ENCODE results near the gene ZNF175.

The ZNF175 gene

GRCh38 chr19:51589511-51589910 lies 18.4 kb downstream of the ZNF175 start:
- DNase-seq (ENCODE audit: low read depth) = no peak

GRCh38 chr19:51590441-51590840 lies 19.4 kb downstream of the ZNF175 start:
- no peak for DNase-seq (ENCODE audit: low read depth)

- no peak for DNase-seq (ENCODE audit: low read depth)
Observed at GRCh38 chr19:51592521-51592920, 21.4 kb downstream of the ZNF175 start.

GRCh38 chr19:51593138-51593890 lies 22.2 kb downstream of the ZNF175 start:
- DNase-seq (ENCODE audit: low read depth) = no peak

GRCh38 chr19:51593969-51594773 lies 23.1 kb downstream of the ZNF175 start:
- peak; percentile 94 for DNase-seq (ENCODE audit: low read depth)

GRCh38 chr19:51594774-51595109 lies 23.7 kb downstream of the ZNF175 start:
- no peak for DNase-seq (ENCODE audit: low read depth)

- no peak for DNase-seq (ENCODE audit: low read depth)
Observed at GRCh38 chr19:51595190-51596175, 24.4 kb downstream of the ZNF175 start.

- no peak for DNase-seq (ENCODE audit: low read depth)
Observed at GRCh38 chr19:51598159-51598915, 27.3 kb downstream of the ZNF175 start.

GRCh38 chr19:51599084-51599483 lies 28.0 kb downstream of the ZNF175 start:
- DNase-seq (ENCODE audit: low read depth) = no peak

GRCh38 chr19:51600940-51601580 lies 30.0 kb downstream of the ZNF175 start:
- DNase-seq (ENCODE audit: low read depth) = no peak

GRCh38 chr19:51602189-51602854 lies 31.2 kb downstream of the ZNF175 start:
- DNase-seq (ENCODE audit: low read depth) = no peak

- peak; percentile 33 for DNase-seq (ENCODE audit: low read depth)
Observed at GRCh38 chr19:51607077-51607476, 36.0 kb downstream of the ZNF175 start.

GRCh38 chr19:51607920-51608562 lies 37.0 kb downstream of the ZNF175 start:
- peak; percentile 58 for DNase-seq (ENCODE audit: low read depth)

GRCh38 chr19:51610576-51610975 lies 39.5 kb downstream of the ZNF175 start:
- no peak for DNase-seq (ENCODE audit: low read depth)

GRCh38 chr19:51614789-51615188 lies 43.7 kb downstream of the ZNF175 start:
- no peak for DNase-seq (ENCODE audit: low read depth)

GRCh38 chr19:51615991-51616390 lies 44.9 kb downstream of the ZNF175 start:
- no peak for DNase-seq (ENCODE audit: low read depth)

GRCh38 chr19:51621178-51621577 lies 50.1 kb downstream of the ZNF175 start:
- DNase-seq (ENCODE audit: low read depth) = no peak

- DNase-seq (ENCODE audit: low read depth) = no peak
Observed at GRCh38 chr19:51626675-51627074, 55.6 kb downstream of the ZNF175 start.

- no peak for DNase-seq (ENCODE audit: low read depth)
Observed at GRCh38 chr19:51627491-51628138, 56.5 kb downstream of the ZNF175 start.

All from activated T-cell treated with anti-CD3 and anti-CD28 coated beads for 48 hours (primary cell).